ENCODE measurements around the gene RNF223. TPM values are rescaled to one million over a fixed set of nuclear protein-coding genes. Genes with fewer than 3 reads are reported as not detected.

RNF223 gene
- total and polyA plus RNA-seq, 2 of the 13 experiments (the other 11 are each of a cell fraction or from before 2014, with no cell fraction given): 0.03 TPM; not detected in 1

- no peak overlapping the region for H3K9ac ChIP-seq (ENCODE audit: insufficient read depth, low read depth, low read length)
- in situ Hi-C loops (cut with HindIII; ENCODE audit: extremely low pct_ligation_motif_present, low pct_unique_long_range_greater_than_20kb): no loop called here
- no peaks in the 10 kb centered on the region for H3K9me3 ChIP-seq (ENCODE audit: low read length)
- no TSS peak for BruUV-seq (replicated peaks)
- DNase-seq (ENCODE audit: low spot score) (no peak), FAIRE-seq (no peak), ATAC-seq (no peak)
- H3K79me2 ChIP-seq (ENCODE audit: insufficient read depth, low read length): no peaks in the 10 kb centered on the region
- no peaks in the 10 kb centered on the region for H4K20me1 ChIP-seq (ENCODE audit: insufficient read depth, low read length)
- no peak overlapping the region for H3K4me3 ChIP-seq (replicated peaks in 1 of 3; ENCODE audit: insufficient read depth in 1 of 3, low read depth in 2 of 3, low read length in 3 of 3)
- H3K27ac ChIP-seq (ENCODE audit: extremely low read length, insufficient read depth, low read length): no peak overlapping the region
- intact Hi-C loops (cut with micrococcal nuclease; ENCODE audit: unreplicated experiment): no loop called here
- no peaks in the 10 kb centered on the region for H3K4me1 ChIP-seq (ENCODE audit: insufficient read depth, low read length)
- H2AFZ ChIP-seq (ENCODE audit: low read length): no peak overlapping the region
- WGBS (ENCODE audit: low lambda C conversion rate): 97% methylated on average over 27 of the region's 28 CpGs
- no peaks in the 10 kb centered on the region for H3K27me3 ChIP-seq (ENCODE audit: control insufficient read depth in 1 of 2, insufficient read depth in 2 of 2, low read length in 2 of 2)
- no peak for TF ChIP-seq ZNF792 (CRISPR knock-in tag; IDR thresholded peaks at IDR 0.05)
- TF ChIP-seq ZSCAN20 (CRISPR knock-in tag; IDR thresholded peaks at IDR 0.05; ENCODE audit: borderline replicate concordance): no peak
- no peak for TF ChIP-seq ZBTB8A (CRISPR knock-in tag; IDR thresholded peaks at IDR 0.05; ENCODE audit: borderline replicate concordance, low read depth)
- TF ChIP-seq E2F2 (CRISPR knock-in tag; IDR thresholded peaks at IDR 0.05; ENCODE audit: borderline replicate concordance): no peak
- no peak for TF ChIP-seq ARID4A (CRISPR knock-in tag; IDR thresholded peaks at IDR 0.05; ENCODE audit: borderline replicate concordance)
- TF ChIP-seq STAT5B (CRISPR knock-in tag; IDR thresholded peaks at IDR 0.05): no peak
- no peak for TF ChIP-seq HMGA1 (CRISPR knock-in tag; conservative IDR thresholded peaks at IDR 0.05)
- TF ChIP-seq ATRX (CRISPR knock-in tag; IDR thresholded peaks at IDR 0.05; ENCODE audit: borderline replicate concordance): no peak
- H3K36me3 ChIP-seq (replicated peaks in 1 of 2; ENCODE audit: control insufficient read depth in 1 of 2, insufficient read depth in 2 of 2, low read length in 2 of 2): peaks cover 55 to 68% of the 10 kb centered on the region in 2 experiments; a peak in 4 of 5 replicates
- H3K4me2 ChIP-seq (ENCODE audit: low read depth, low read length): no peak overlapping the region
- POLR2A ChIA-PET: no interaction called here
- CTCF ChIA-PET (ENCODE audit: low intra/inter-chr PET ratio, low total read pairs): no interaction called here
Observed at GRCh38 chr1:1048765-1049164, 25.3 kb downstream of the RNF223 start.

All from HepG2 (cell line).